Adrenal gland (tissue), 5 donors: ENCODE results near the gene SLC6A18.

ENCODE experiments used
- POLR2A ChIP-seq, 2 donors: fragments of 450-650 bp; IDR thresholded peaks; one replicate each; pipeline ENCODE4 v1.6.1; 2017; ENCODE audit warnings: antibody characterized with exemption in 2 of 2, mild to moderate bottlenecking in 2 of 2, moderate library complexity in 1 of 2
- TF ChIP-seq, protein P1 (sequence below), 6 experiments: fragments of 450-650 bp in 4 of 6; fragments of 200-600 bp in 2 of 6; sonication (generic) in 1 of 6; IDR thresholded peaks; 1 replicate in 5 of 6; 2 replicates in 1 of 6; pipeline versions ENCODE4 v1.5.1 to v1.8.0; 2016 to 2021; ENCODE audit warnings: antibody characterized with exemption in 6 of 6, mild to moderate bottlenecking in 2 of 6, moderate library complexity in 1 of 6
- donor health status: DM: no; HTN: no; CAD: no.

DNA sequence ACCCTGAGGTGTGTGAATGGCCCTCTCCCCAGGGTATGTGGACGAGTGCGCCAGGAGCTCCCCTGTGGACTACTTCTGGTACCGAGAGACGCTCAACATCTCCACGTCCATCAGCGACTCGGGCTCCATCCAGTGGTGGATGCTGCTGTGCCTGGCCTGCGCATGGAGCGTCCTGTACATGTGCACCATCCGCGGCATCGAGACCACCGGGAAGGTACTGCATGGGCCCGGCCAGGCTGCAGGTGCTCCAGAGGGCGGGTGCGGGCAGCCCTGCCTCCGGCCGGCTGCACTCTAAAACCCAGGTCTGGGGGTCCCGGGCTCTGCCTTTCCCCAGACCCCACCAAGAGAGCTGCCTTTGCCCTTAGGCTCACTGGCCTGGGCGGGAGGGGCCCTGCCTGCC is 12.9 kb upstream of the SLC6A18 start:
- no peak for TF ChIP-seq POLR2A (IDR thresholded peaks at IDR 0.05)
- TF ChIP-seq, protein P1, sequence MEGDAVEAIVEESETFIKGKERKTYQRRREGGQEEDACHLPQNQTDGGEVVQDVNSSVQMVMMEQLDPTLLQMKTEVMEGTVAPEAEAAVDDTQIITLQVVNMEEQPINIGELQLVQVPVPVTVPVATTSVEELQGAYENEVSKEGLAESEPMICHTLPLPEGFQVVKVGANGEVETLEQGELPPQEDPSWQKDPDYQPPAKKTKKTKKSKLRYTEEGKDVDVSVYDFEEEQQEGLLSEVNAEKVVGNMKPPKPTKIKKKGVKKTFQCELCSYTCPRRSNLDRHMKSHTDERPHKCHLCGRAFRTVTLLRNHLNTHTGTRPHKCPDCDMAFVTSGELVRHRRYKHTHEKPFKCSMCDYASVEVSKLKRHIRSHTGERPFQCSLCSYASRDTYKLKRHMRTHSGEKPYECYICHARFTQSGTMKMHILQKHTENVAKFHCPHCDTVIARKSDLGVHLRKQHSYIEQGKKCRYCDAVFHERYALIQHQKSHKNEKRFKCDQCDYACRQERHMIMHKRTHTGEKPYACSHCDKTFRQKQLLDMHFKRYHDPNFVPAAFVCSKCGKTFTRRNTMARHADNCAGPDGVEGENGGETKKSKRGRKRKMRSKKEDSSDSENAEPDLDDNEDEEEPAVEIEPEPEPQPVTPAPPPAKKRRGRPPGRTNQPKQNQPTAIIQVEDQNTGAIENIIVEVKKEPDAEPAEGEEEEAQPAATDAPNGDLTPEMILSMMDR (IDR thresholded peaks at IDR 0.05), result no peak
